ENCODE measurements around the gene PLXNB2.
"Not testable (repeated sequence)": the region's sequence is repeated elsewhere in the genome, so short reads cannot be mapped to it uniquely, and the experiment has no call there.

PLXNB2 gene

GRCh38 chr22:50306753-50307749, at the start of gene PLXNB2:
PLXNB2 (minus strand) TSS chr22:50307646; CDS start chr22:50290584, 17,062 bp downstream.
- peak; percentile 24 for DNase-seq (ENCODE audit: low read depth)

GRCh38 chr22:50357222-50357621, 49.8 kb upstream of the PLXNB2 start:
- no peak for DNase-seq (ENCODE audit: low read depth)

- no peak for DNase-seq (ENCODE audit: low read depth)
Measured at GRCh38 chr22:50356186-50356585, 48.7 kb upstream of the PLXNB2 start.

- no peak for DNase-seq (ENCODE audit: low read depth)
Measured at GRCh38 chr22:50348058-50348457, 40.6 kb upstream of the PLXNB2 start.

GRCh38 chr22:50347157-50347556, 39.7 kb upstream of the PLXNB2 start:
- DNase-seq (ENCODE audit: low read depth) = no peak

GRCh38 chr22:50346470-50346869, 39.0 kb upstream of the PLXNB2 start:
- DNase-seq (ENCODE audit: low read depth) = no peak

GRCh38 chr22:50343541-50343935, 36.1 kb upstream of the PLXNB2 start:
- no peak for DNase-seq (ENCODE audit: low read depth)

- DNase-seq (ENCODE audit: low read depth) = peak; percentile 92
Measured at GRCh38 chr22:50342651-50343540, 35.5 kb upstream of the PLXNB2 start, which contains the start of gene PPP6R2. PPP6R2 (plus strand) TSS chr22:50343327; CDS start chr22:50393909, 50,582 bp downstream.

- DNase-seq (ENCODE audit: low read depth) = peak; percentile 83
Measured at GRCh38 chr22:50341977-50342650, 34.7 kb upstream of the PLXNB2 start.

- DNase-seq (ENCODE audit: low read depth) = no peak
Measured at GRCh38 chr22:50339945-50340879, 32.8 kb upstream of the PLXNB2 start.

GRCh38 chr22:50338860-50339462, 31.5 kb upstream of the PLXNB2 start:
- no peak for DNase-seq (ENCODE audit: low read depth)

GRCh38 chr22:50338042-50338573, 30.7 kb upstream of the PLXNB2 start:
- DNase-seq (ENCODE audit: low read depth) = no peak

- no peak for DNase-seq (ENCODE audit: low read depth)
Measured at GRCh38 chr22:50337262-50338041, 30.0 kb upstream of the PLXNB2 start.

GRCh38 chr22:50334433-50334832, 27.0 kb upstream of the PLXNB2 start:
- DNase-seq (ENCODE audit: low read depth) = not testable (repeated sequence)

- no peak for DNase-seq (ENCODE audit: low read depth)
Measured at GRCh38 chr22:50329236-50329635, 21.8 kb upstream of the PLXNB2 start.

- DNase-seq (ENCODE audit: low read depth) = no peak
Measured at GRCh38 chr22:50327711-50328019, 20.2 kb upstream of the PLXNB2 start.

GRCh38 chr22:50326956-50327710, 19.7 kb upstream of the PLXNB2 start, which contains the start of gene DENND6B:
DENND6B (minus strand) TSS chr22:50327012; CDS start chr22:50326988, 24 bp downstream.
- DNase-seq (ENCODE audit: low read depth) = peak; percentile 77

- DNase-seq (ENCODE audit: low read depth) = no peak
Measured at GRCh38 chr22:50326225-50326955, 18.9 kb upstream of the PLXNB2 start.
